DMS153 treated with DMSO at 0.1 percent for 48 hours (cell line): ENCODE data around the gene KLK8.

Source experiments
- DNase-seq: peaks from one replicate; lab custom pipeline; 2025; ENCODE audit not compliant: unreplicated experiment; lab: John Stamatoyannopoulos, UW

The KLK8 gene

DNA sequence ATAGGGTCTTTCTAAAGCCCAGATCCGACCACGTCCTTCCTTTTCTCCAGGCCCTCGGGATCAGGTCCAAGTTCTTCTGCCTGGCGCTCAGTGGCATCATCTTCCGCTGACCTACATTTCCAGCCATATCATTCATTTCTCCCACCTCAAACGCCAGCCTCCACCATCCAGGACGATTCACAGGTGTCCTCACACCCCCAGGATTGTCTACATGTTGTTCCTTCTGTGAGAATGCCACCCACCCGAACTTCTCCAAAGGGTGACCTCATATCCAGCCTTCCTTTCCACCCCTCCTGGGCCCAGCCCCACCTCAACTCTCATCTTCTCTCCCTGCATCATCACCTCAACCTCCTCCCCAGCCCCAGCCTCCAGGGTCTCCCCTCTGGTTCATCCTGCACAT is 43.8 kb downstream of the KLK8 start:
- no peak for DNase-seq

DNA sequence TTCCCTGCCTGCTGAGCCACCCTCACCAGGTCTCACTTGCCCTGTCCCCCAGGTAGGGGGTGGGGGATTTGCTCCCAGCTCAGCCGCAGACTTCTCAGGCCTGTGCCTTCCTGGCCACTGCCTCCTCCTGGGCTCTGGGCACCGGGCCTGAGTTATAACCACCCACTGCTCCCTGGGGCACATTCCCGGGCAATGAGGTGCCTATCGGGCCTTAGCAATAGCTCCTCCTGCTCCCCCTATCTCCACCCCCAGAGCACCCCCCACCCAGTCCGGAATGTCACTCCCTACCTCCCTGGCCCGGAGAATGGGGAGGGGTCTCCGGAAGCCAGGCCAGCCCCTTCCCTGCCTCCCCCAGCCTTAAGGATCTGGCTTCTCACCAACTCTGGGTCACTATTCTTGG is 48.5 kb downstream of the KLK8 start, which contains the start of gene KLK5:
Gene KLK5 (minus strand): TSS at position 129 of the 400 bp plus-strand sequence. CDS start 381 bp downstream, outside the sequence.
- DNase-seq = no peak

DNA sequence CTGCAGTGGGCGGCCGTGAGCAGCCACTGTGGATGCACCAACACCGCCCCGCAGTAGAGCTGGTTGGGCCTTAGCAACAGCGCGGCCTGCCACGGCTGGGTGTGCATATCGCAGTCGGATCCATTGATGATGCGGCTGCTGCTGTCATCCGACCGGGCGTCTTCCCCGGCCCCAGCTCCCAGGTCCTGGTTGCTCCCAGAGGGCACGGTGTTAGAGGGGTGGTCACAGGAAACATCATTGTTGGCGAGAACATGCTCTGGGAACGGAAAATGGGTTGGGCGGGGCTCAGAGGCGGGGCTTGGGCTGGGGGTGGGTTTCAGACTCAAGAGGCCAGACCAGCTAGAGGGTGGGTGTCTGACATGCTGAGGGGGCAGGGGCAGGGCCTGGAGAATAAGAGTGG is 51.5 kb downstream of the KLK8 start:
- DNase-seq = no peak

DNA sequence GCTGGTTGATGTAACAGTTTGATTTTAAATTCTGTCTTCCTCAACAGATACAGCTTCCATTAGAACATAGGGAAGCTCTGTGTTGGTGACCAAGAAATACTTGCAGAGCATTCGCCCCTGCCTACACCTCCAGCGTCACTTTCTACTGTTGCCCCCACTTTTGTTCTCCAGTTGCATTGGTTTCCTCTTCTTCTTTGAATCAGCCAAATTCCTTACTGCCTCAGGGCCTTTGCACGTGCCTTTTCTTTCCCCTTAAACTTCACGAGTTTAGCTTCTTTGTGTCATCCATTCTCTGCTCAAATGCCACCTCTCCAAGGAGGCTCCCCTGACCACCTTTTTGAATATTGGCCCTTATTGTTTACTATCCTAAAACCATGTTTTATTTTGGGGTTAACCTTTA is 54.3 kb downstream of the KLK8 start:
- no peak for DNase-seq
